GM18507 (cell line): ENCODE data around the gene LUC7L3.
A peak's percentile ranks its signal among the peaks of the same experiment; 100 is the strongest.
"Not testable (repeated sequence)": the region's sequence is repeated elsewhere in the genome, so short reads cannot be mapped to it uniquely, and the experiment has no call there.

ENCODE experiments used
- DNase-seq: peaks from one replicate; pipeline ENCODE4 v3.0.0; 2011; ENCODE audit warnings: low read depth; ENCODE audit not compliant: insufficient read length; ENCODE audit errors: extremely low spot score
- FAIRE-seq: peaks from 2 replicates; lab custom pipeline; 2011; peaks lifted over from hg19 to GRCh38; lab: Jason Lieb, UNC

LUC7L3 gene

GRCh38 chr17:50707289-50708049 is 11.9 kb upstream of the LUC7L3 start, which contains the start of gene ANKRD40:
TSS of gene ANKRD40 (minus strand) at chr17:50707914. CDS start at chr17:50707654, 260 bp downstream.
- FAIRE-seq (peak; percentile 68), DNase-seq (peak; percentile 72)

DNA sequence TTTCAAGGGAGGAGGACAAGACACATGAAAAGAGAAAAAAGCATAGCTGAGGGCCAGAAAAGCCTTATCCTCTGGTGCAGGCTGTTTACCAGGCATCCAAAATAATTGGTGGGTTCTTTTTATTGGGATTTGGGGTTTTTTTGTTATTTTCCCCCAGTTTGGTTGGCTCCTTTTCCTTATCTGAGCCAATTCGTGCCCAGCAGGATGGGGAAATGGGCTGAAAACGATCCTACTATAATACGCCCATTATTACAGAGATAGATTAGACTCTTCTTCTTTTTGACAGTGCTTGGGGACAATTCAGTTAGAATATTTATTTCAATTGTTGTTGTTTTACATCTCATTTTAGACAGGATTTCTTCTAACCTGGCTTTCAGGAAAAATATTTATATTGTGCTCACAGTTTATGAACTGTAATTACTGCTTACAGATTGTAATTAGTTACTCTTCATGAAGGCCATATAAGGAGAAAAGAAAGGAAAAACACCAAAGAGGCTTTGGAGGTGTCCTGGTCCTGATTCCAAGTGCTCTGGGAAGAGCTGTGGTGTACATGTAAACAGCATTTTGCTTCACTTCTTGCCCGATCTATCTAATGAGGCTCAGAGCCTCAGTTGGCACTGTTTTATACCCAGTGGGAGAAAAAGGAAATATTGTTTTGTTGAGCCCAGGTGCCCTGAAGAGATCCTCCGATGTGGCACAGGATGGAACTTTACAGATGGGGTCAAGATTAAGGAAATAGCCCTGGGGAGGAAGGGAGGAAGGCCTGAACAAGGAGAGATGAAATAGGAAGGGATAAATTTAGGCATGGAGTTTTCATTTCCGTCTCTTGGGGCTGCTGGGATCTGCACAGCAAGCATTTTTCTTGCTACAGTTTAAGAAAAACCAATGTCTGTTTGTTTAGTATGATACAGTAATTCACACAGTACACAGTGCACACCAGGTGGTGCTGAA is 11.1 kb upstream of the LUC7L3 start:
- FAIRE-seq (peak; percentile 38), DNase-seq (no peak)

DNA sequence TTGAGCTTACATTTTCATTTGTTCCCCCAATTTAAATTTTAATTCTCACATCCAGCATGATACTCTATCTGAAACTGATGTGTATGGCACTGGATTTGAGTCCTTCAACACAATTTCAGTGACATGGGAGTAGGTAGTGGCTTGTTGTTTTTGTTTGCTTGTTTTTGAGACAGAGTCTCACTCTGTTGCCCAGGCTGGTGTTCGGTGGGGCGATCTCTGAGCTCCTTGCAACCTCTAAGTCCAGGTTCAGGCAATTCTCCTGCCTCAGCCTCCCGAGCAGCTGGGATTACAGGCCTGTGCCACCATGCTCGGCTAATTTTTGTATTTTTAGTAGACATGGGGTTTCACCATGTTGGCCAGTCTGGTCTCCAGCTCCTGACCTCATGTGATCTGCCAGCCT is 10.3 kb upstream of the LUC7L3 start:
- not testable (repeated sequence) for FAIRE-seq, DNase-seq

GRCh38 chr17:50710025-50710424 is 9.4 kb upstream of the LUC7L3 start:
- DNase-seq (no peak), FAIRE-seq (no peak)

DNA sequence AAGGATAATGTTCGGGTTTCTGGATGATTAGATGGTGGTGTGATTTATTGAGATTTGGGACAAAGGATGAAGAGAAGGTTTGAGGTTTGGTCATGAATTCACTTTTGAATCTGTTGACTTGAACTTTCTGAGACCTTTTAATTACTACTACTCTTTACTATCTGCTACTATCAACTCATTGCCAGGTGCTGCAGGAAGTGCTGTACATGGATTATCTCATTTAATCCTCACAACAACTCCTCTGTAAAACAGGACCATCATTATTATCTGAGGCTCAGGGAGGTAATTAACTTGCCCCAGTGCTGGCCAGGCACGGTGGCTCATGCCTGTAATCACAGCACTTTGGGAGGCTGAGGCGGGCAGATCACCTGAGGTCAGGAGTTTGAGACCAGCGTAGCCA is 8.8 kb upstream of the LUC7L3 start:
- no peak for FAIRE-seq
- DNase-seq, result no peak

- no peak for FAIRE-seq
- DNase-seq, result no peak
Observed at GRCh38 chr17:50712641-50713040, 6.8 kb upstream of the LUC7L3 start.

- FAIRE-seq (no peak), DNase-seq (no peak)
Observed at GRCh38 chr17:50715471-50715870, 3.9 kb upstream of the LUC7L3 start.

- DNase-seq, result no peak
- no peak for FAIRE-seq
Observed at GRCh38 chr17:50719924-50720794, 756 bp downstream of the LUC7L3 start.

DNA sequence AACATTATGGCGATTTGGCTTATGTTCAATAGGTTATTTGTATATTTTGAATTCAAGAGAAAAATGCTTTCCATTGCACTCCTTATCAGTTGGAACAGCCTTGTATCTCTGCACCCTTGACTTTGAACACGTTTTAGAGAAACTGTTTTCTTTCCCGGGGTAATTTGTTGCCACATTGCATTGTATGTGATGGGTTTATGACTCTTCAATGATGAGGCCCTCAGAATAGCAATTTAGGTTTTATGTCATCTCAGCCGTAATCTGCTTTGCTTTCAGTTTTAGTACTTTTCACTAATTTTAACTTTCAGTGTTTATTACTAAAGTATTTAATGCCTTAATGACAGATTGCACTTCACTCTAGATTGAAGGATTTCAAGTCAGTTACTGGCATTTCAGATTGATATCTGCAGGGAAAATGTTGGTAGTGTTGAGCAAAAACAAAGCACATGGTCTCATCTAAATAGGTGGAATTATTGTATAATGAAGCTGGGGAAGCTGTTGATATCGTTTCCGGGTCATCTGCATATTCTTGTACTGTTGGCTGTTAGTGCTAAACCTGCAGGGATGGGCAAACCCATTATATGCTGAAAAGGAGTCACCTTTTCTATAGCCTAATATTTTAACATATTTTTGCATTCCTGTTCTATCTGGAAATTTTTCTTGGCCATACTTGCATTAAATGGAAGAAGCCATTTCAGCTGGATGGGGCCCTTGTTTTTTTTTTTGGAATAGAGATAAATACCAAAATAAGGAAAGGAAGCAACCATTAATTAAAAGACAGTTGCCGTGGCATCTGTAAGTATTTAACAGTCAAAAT is 2.0 kb downstream of the LUC7L3 start:
- FAIRE-seq, result no peak

GRCh38 chr17:50722746-50723145 is 3.3 kb downstream of the LUC7L3 start:
- FAIRE-seq, result no peak
- no peak for DNase-seq

More for the DNA sequence above, 2.0 kb downstream of the LUC7L3 start:
- DNase-seq, result no peak

GRCh38 chr17:50724622-50725021 is 5.2 kb downstream of the LUC7L3 start:
- DNase-seq, FAIRE-seq: not testable (repeated sequence)

DNA sequence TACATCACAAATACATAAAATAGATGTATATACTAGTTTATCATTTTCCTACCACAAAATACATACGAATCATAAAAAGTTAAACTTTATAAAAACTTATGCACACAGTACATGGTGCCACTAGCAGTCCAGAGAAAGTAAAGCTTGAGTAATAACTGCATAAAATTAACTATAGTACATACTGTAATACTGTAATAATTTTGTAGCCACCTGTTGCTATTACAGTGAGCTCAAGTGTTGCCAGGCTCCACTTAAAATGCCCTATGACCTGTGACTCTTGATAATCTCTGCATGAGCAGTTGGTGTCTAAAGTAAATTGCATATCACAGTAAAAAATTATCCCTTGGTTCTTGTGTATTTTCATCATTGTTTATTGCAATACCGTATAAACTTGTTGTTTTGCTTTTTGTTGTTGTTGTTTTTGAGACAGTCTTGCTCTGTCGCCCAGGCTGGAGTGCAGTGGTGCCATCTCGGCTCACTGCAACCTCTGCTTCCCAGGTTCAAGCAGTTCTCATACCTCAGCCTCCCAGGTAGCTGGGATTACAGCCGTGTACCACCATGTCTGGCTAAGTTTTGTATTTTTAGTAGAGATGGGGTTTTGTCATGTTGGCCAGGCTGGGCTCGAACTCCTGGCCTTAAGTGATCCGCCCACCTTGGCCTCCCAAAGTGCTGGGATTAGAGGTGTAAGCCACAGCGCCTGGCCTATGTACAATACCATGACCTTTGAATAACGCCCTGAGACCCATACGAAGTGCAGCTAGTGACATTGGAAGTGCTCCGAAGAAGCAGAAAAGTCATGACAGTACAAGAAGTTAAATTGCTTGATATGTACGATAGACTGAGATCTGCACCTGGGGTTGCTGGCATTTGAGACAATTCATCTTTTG is 6.6 kb downstream of the LUC7L3 start:
- DNase-seq, result no peak
- FAIRE-seq, result no peak

DNA sequence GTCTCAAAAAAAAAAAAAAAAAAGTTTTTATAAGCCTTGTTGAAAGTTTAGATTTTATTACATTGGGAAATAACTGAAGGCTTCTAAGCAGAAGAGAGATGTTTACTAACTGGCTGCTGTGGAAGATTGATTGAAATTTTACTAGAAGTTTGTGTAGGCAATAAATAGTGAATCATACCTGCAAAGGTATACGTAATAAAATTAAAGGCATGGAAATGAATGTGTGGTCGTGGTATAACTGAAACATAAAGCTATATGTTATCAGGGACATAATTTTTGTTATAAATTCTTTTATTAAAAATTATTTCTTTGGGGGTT is 8.7 kb downstream of the LUC7L3 start:
- FAIRE-seq (no peak), DNase-seq (no peak)

DNA sequence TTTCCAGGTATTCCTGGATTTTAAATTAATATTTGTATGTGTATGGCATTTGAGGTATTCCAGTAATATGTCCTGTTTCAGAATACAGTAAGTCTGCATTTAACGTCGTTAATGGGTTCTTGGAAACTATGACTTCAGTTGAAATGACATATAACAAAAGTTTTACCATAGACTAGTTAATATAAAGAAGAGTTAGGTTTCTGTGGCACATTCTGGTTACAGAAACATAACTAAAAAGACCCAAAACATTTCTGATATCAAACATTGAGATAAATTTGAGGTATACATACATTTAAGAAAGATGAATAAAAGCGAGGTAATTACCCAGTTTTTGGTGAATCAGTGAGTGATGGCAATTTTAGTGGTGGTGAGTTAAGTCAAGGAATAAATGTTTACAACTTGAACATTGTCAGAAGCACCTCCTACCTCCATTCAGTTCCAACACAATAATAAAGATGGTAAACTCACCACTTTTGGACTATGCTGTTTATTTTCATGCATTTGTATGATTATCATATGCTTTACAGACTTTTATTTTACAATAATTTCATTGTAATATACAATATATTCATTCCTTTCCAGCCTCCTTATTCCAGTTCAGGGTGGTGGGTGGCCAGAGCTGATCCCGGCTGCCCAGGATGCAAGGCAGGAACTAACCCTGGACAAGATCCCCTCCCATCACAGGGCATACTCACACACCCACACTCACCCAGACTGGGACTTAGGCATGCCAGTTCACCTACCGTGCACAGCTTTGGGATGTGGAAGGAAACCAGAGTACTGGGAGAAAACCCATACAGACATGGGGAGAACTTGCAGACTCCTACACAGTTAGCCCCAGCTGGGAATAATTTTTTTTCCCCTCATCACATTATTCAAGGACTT is 9.7 kb downstream of the LUC7L3 start:
- DNase-seq (no peak), FAIRE-seq (no peak)

GRCh38 chr17:50731575-50732460 is 12.4 kb downstream of the LUC7L3 start:
- no peak for FAIRE-seq
- DNase-seq, result no peak

- DNase-seq (no peak), FAIRE-seq (no peak)
Observed at GRCh38 chr17:50735287-50735686, 15.9 kb downstream of the LUC7L3 start.
